Right lobe of liver (tissue), 6 donors: ENCODE results near the gene RAB34. TPM values are rescaled to one million over a fixed set of nuclear protein-coding genes. Genes with fewer than 3 reads are reported as not detected.
A peak's percentile ranks its signal among the peaks of the same experiment; 100 is the strongest.

Source experiments
- ATAC-seq, 4 donors: fragments of 200-7000 bp; cut with Tn5 transposase; one replicate each; pipeline ENCODE4 v1.9.1; 2020; ENCODE audit warnings: mild to moderate bottlenecking in 4 of 4, moderate library complexity in 4 of 4
- DNase-seq, 3 donors: peaks; one replicate each; pipeline ENCODE4 v3.0.0-alpha.2; 2020
- H3K27ac ChIP-seq, 3 donors: fragments of 200-600 bp; one replicate each; pipeline ENCODE4 v1.8.0; 2022
- H3K27me3 ChIP-seq, 2 donors: fragments of 200-600 bp; one replicate each; pipeline ENCODE4 v1.8.0; 2022
- H3K36me3 ChIP-seq, 4 donors: fragments of 200-600 bp; sonication (generic) in 1 of 4; one replicate each; pipeline versions ENCODE4 v1.5.1 to v1.8.0; 2017 to 2022; ENCODE audit warnings: control low read depth in 1 of 4
- H3K4me1 ChIP-seq, 4 donors: fragments of 200-600 bp; sonication (generic) in 1 of 4; one replicate each; pipeline versions ENCODE4 v1.5.1 to v1.8.0; 2017 to 2022; ENCODE audit warnings: control low read depth in 1 of 4
- H3K4me3 ChIP-seq, 3 donors: fragments of 200-600 bp; one replicate each; pipeline ENCODE4 v1.8.0; 2022
- H3K9me3 ChIP-seq, 4 donors: fragments of 200-600 bp; sonication (generic) in 1 of 4; one replicate each; pipeline versions ENCODE4 v1.5.1 to v1.8.0; 2017 to 2022; ENCODE audit warnings: control low read depth in 1 of 4
- POLR2A ChIP-seq: fragments of 450-650 bp; IDR thresholded peaks from one replicate; pipeline ENCODE4 v1.6.1; 2017; ENCODE audit warnings: antibody characterized with exemption, mild to moderate bottlenecking
- WGBS: methylation state at CpG from one replicate; pipeline ENCODE4 v1.1.6; 2018; ENCODE audit warnings: low coverage, low lambda C conversion rate; ENCODE audit not compliant: insufficient coverage; ENCODE audit errors: missing lambda C conversion rate; 5-methylcytosine and 5-hydroxymethylcytosine counted together
- intact Hi-C, 2 donors: fragments of 100-400 bp; cut with DNase I; formaldehyde crosslinking; loops; one replicate each; pipeline versions ENCODE4 v1.11.2 to v1.14.1; 2022
- total RNA-seq, 6 experiments: library from RNA; depleted of rRNA in 2 of 6; stranded (reverse); fragments of >200 nt in 2 of 6; fragmentation: NEBNext Ultra II Directional in 3 of 6; extraction: Animal tissue kit (Norgen Biotek cat#: 25700) in 3 of 6; gene quantifications; one replicate each; pipeline versions ENCODE4 v1.1.0 to v1.2.4, GENCODE V29; 2016 to 2023
- TF ChIP-seq, protein P1 (sequence below), 4 donors: fragments of 200-600 bp in 3 of 4; fragments of 450-650 bp in 1 of 4; IDR thresholded peaks; one replicate each; pipeline versions ENCODE4 v1.5.1 to v1.8.0; 2016 to 2022; ENCODE audit warnings: antibody characterized with exemption in 4 of 4, mild to moderate bottlenecking in 2 of 4
- donor health status: DM: no; HTN: yes; CAD: no.
- donor health status: DM: no; HTN: no; CAD: no.
- donor health status: DM: no; HTN: no; CAD: no.
- donor health status: DM: no; HTN: yes; CAD: no.
- donor health status: DM: no; HTN: yes; CAD: no.

RAB34 gene
- total RNA-seq, 6 experiments from 2014 or later = 2.5 to 12.5 (median 4.7) TPM

DNA sequence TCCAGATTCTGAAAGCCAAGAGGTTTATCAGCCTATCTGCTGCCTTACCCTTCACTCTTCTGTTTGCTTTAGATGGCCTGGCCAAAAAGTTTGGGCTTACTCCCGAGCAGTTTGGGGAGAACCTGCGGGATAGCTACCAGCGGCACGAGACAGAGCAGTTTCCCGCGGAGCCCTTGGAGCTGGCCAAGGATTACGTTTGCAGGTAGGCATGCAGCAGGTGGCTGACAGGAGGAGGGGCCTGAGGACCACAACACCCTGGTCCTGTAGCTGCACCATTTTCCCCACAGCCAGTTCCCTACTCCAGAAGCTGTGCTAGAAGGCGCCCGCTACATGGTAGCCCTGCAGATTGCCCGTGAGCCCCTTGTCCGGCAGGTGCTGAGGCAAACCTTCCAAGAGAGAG lies 35.0 kb downstream of the RAB34 start:
- Histone ChIP-seq H3K36me3 (peaks cover 23 to 95% (median 64%) of the 10 kb centered on the region in 4 donors), H3K9me3 (no peaks in the 10 kb centered on the region), H3K27ac (no peak overlapping the region), H3K4me3 (no peak overlapping the region), H3K4me1 (no peaks in the 10 kb centered on the region), H3K27me3 (no peaks in the 10 kb centered on the region)
- no peak for DNase-seq
- WGBS = 93% methylated on average over 5 of the region's 11 CpGs
- TF ChIP-seq, protein P1, sequence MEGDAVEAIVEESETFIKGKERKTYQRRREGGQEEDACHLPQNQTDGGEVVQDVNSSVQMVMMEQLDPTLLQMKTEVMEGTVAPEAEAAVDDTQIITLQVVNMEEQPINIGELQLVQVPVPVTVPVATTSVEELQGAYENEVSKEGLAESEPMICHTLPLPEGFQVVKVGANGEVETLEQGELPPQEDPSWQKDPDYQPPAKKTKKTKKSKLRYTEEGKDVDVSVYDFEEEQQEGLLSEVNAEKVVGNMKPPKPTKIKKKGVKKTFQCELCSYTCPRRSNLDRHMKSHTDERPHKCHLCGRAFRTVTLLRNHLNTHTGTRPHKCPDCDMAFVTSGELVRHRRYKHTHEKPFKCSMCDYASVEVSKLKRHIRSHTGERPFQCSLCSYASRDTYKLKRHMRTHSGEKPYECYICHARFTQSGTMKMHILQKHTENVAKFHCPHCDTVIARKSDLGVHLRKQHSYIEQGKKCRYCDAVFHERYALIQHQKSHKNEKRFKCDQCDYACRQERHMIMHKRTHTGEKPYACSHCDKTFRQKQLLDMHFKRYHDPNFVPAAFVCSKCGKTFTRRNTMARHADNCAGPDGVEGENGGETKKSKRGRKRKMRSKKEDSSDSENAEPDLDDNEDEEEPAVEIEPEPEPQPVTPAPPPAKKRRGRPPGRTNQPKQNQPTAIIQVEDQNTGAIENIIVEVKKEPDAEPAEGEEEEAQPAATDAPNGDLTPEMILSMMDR (IDR thresholded peaks at IDR 0.05) = no peak
- no peak for TF ChIP-seq POLR2A
- intact Hi-C loops = no loop called here
- no peak for ATAC-seq

DNA sequence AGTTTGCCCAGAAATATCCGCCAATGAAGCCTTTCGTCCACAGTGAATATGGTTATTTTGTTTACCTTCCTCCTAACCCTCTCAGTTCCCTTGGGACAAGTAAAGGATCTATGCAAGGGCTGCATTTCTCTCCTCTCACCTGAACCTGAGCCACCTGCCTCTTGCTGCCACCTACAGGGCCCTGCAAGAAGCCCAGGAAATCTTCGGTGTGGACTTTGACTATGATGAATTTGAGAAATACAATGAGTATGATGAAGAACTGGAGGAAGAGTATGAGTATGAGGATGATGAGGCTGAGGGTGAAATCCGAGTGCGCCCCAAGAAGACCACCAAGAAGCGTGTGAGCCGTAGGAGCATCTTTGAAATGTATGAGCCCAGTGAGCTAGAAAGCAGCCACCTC lies 41.7 kb downstream of the RAB34 start:
- ATAC-seq = peak in 3 of 4 donors; percentile 57 to 77 (median 57)

DNA sequence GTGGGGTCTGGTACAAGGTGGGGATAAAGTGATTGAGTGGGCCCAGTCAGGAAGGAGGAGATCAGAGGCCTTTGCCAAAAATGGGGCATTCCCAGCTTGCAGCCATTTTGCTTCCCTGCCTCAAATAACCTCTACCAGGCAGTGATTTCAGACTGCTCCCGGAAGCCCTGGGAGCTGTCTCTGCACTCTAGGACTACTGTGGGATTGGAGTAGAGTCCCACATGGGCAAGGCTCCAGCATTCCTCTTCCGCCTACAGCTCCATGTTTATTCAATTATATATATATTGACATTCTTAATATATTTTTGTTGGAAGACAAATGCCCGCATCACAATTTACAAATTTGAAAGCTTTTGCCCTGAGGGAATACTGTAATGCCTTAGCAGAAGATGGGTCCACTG lies 42.2 kb downstream of the RAB34 start:
- WGBS = 85% methylated on average over 3 of the region's 3 CpGs
- ATAC-seq = no peak

More for the DNA sequence above, 41.7 kb downstream of the RAB34 start:
- WGBS = 71% methylated on average over 7 of the region's 7 CpGs
- DNase-seq = no peak
- intact Hi-C loops = no loop called here
- Histone ChIP-seq H3K4me1 (no peaks in the 10 kb centered on the region), H3K4me3 (no peak overlapping the region), H3K36me3 (peaks cover 39 to 94% (median 67%) of the 10 kb centered on the region in 4 donors), H3K27ac (no peak overlapping the region), H3K27me3 (no peaks in the 10 kb centered on the region), H3K9me3 (no peaks in the 10 kb centered on the region)
- TF ChIP-seq, protein P1 (IDR thresholded peaks at IDR 0.05) = peak; percentile 13 to 51 (median 36)
- no peak for TF ChIP-seq POLR2A

DNA sequence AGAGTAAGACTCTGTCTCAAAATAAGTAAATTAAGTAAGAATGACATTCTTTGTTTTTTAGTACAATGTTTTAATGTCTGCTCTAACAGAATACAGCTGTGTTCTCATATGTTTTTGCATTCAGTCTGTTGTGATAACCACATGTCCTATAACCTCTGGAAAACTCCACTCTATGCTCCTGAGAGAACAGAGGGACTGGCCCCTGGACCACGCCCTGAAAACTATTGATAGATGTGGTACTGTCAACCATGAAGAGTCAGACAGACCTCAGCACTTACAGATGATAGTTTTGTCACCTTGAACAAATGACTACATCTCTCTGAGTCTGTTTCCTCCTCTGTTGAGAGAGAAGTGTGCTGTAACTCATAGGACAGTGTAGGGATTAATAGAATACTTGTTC lies 47.8 kb downstream of the RAB34 start:
- 92% methylated on average over 1 of the region's 1 CpG for WGBS
- H3K36me3 ChIP-seq = peaks cover 10 to 60% (median 32%) of the 10 kb centered on the region in 4 donors
- intact Hi-C loops = no loop called here
- H3K9me3 ChIP-seq = no peaks in the 10 kb centered on the region
- DNase-seq = no peak
- H3K27me3 ChIP-seq = no peaks in the 10 kb centered on the region
- H3K4me3 ChIP-seq = no peak overlapping the region
- no peaks in the 10 kb centered on the region for H3K4me1 ChIP-seq
- no peak overlapping the region for H3K27ac ChIP-seq
- ATAC-seq = no peak
- TF ChIP-seq, protein P1 (IDR thresholded peaks at IDR 0.05) = no peak
- no peak for TF ChIP-seq POLR2A

More for the DNA sequence above, 42.2 kb downstream of the RAB34 start:
- no peaks in the 10 kb centered on the region for H3K27me3 ChIP-seq
- peaks cover 39 to 94% (median 67%) of the 10 kb centered on the region in 4 donors for H3K36me3 ChIP-seq
- H3K9me3 ChIP-seq = no peaks in the 10 kb centered on the region
- no peak for TF ChIP-seq POLR2A
- TF ChIP-seq, protein P1 (IDR thresholded peaks at IDR 0.05) = no peak
- no peak overlapping the region for H3K27ac ChIP-seq
- no peaks in the 10 kb centered on the region for H3K4me1 ChIP-seq
- no peak overlapping the region for H3K4me3 ChIP-seq
- intact Hi-C loops = no loop called here
- DNase-seq = no peak

DNA sequence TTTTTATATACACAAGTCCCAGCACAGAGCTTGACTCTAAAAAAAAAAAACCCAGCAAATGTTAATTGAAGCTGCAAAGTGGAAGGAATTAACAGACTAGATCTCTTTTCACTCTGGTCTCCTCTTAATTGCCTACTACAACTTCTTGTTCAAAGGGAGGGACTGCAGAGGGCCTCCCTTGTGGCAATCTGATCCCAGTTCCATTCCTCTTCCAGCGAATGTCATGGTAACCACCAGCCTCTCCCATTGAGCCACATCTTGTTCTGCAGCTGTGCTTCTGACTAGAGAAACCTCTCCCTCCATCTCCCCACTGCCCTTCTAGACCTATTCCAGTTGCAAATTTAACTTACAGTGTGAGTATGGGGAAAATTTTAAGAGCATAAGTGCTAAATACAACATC lies 49.8 kb downstream of the RAB34 start:
- no peaks in the 10 kb centered on the region for H3K27me3 ChIP-seq
- peaks cover 0 to 40% (median 16%) of the 10 kb centered on the region in 4 donors for H3K36me3 ChIP-seq
- H3K9me3 ChIP-seq = no peaks in the 10 kb centered on the region
- no peak overlapping the region for H3K4me3 ChIP-seq
- WGBS = 90% methylated on average over 1 of the region's 1 CpG
- H3K4me1 ChIP-seq = peaks cover 0 to 15% (median 5%) of the 10 kb centered on the region in 4 donors
- DNase-seq = no peak
- no peak for TF ChIP-seq POLR2A
- TF ChIP-seq, protein P1 (IDR thresholded peaks at IDR 0.05) = no peak
- no peak for ATAC-seq
- no peak overlapping the region for H3K27ac ChIP-seq
- intact Hi-C loops = no loop called here
